Measurements from ENCODE around the gene IDI1.

Gene IDI1

GRCh38 chr10:994836-995558, 53.9 kb downstream of the IDI1 start:
- no peak overlapping the region for H3K9ac ChIP-seq (ENCODE audit: insufficient read length, low read depth)
- no peak for DNase-seq (ENCODE audit: low read depth, low spot score)
- peaks cover 87% of the 10 kb centered on the region for H3K36me3 ChIP-seq (ENCODE audit: insufficient read depth, insufficient read length, low read length)
- TF ChIP-seq SUZ12 (IDR thresholded peaks at IDR 0.05; ENCODE audit: extremely low read depth, insufficient read depth, insufficient read length) (no peak), YY1 (IDR thresholded peaks at IDR 0.05; ENCODE audit: insufficient read depth, insufficient read length) (no peak), ZNF274 (IDR thresholded peaks at IDR 0.05; ENCODE audit: low read depth, low read length) (no peak)
- no peaks in the 10 kb centered on the region for H3K27me3 ChIP-seq (ENCODE audit: insufficient read depth, insufficient read length)
- H3K9me3 ChIP-seq (ENCODE audit: insufficient read depth, low read length) = no peaks in the 10 kb centered on the region
- H3K4me1 ChIP-seq (ENCODE audit: insufficient read depth, insufficient read length) = no peaks in the 10 kb centered on the region
- H3K4me3 ChIP-seq (ENCODE audit: insufficient read length, low read depth) = no peak overlapping the region

GRCh38 chr10:992871-993270, 56.0 kb downstream of the IDI1 start:
- H3K9me3 ChIP-seq (ENCODE audit: insufficient read depth, low read length) = no peaks in the 10 kb centered on the region
- no peak overlapping the region for H3K4me3 ChIP-seq (ENCODE audit: insufficient read length, low read depth)
- no peak overlapping the region for H3K9ac ChIP-seq (ENCODE audit: insufficient read length, low read depth)
- H3K27me3 ChIP-seq (ENCODE audit: insufficient read depth, insufficient read length) = no peaks in the 10 kb centered on the region
- peaks cover 74% of the 10 kb centered on the region for H3K36me3 ChIP-seq (ENCODE audit: insufficient read depth, insufficient read length, low read length)
- TF ChIP-seq ZNF274 (IDR thresholded peaks at IDR 0.05; ENCODE audit: low read depth, low read length) (no peak), YY1 (IDR thresholded peaks at IDR 0.05; ENCODE audit: insufficient read depth, insufficient read length) (no peak), SUZ12 (IDR thresholded peaks at IDR 0.05; ENCODE audit: extremely low read depth, insufficient read depth, insufficient read length) (no peak)
- no peak for DNase-seq (ENCODE audit: low read depth, low spot score)
- H3K4me1 ChIP-seq (ENCODE audit: insufficient read depth, insufficient read length) = no peaks in the 10 kb centered on the region

- no peak for TF ChIP-seq YY1 (IDR thresholded peaks at IDR 0.05; ENCODE audit: insufficient read depth, insufficient read length)
- no peak for TF ChIP-seq ZNF274 (IDR thresholded peaks at IDR 0.05; ENCODE audit: low read depth, low read length)
- TF ChIP-seq SUZ12 (IDR thresholded peaks at IDR 0.05; ENCODE audit: extremely low read depth, insufficient read depth, insufficient read length) = no peak
- Histone ChIP-seq H3K4me1 (ENCODE audit: insufficient read depth, insufficient read length) (no peaks in the 10 kb centered on the region), H3K9ac (ENCODE audit: insufficient read length, low read depth) (no peak overlapping the region), H3K4me3 (ENCODE audit: insufficient read length, low read depth) (no peak overlapping the region), H3K36me3 (ENCODE audit: insufficient read depth, insufficient read length, low read length) (peaks cover 70% of the 10 kb centered on the region), H3K9me3 (ENCODE audit: insufficient read depth, low read length) (no peaks in the 10 kb centered on the region), H3K27me3 (ENCODE audit: insufficient read depth, insufficient read length) (no peaks in the 10 kb centered on the region)
- DNase-seq (ENCODE audit: low read depth, low spot score) = no peak
Observed at GRCh38 chr10:992467-992866, 56.5 kb downstream of the IDI1 start.

- Histone ChIP-seq H3K9me3 (ENCODE audit: insufficient read depth, low read length) (no peaks in the 10 kb centered on the region), H3K36me3 (ENCODE audit: insufficient read depth, insufficient read length, low read length) (peaks cover 55% of the 10 kb centered on the region), H3K4me1 (ENCODE audit: insufficient read depth, insufficient read length) (no peaks in the 10 kb centered on the region), H3K27me3 (ENCODE audit: insufficient read depth, insufficient read length) (no peaks in the 10 kb centered on the region), H3K9ac (ENCODE audit: insufficient read length, low read depth) (no peak overlapping the region), H3K4me3 (ENCODE audit: insufficient read length, low read depth) (no peak overlapping the region)
- TF ChIP-seq YY1 (IDR thresholded peaks at IDR 0.05; ENCODE audit: insufficient read depth, insufficient read length) (no peak), ZNF274 (IDR thresholded peaks at IDR 0.05; ENCODE audit: low read depth, low read length) (no peak), SUZ12 (IDR thresholded peaks at IDR 0.05; ENCODE audit: extremely low read depth, insufficient read depth, insufficient read length) (no peak)
- no peak for DNase-seq (ENCODE audit: low read depth, low spot score)
Observed at GRCh38 chr10:990808-991207, 58.1 kb downstream of the IDI1 start.
